ENCODE data around the gene SPINT2.

The SPINT2 gene

DNA sequence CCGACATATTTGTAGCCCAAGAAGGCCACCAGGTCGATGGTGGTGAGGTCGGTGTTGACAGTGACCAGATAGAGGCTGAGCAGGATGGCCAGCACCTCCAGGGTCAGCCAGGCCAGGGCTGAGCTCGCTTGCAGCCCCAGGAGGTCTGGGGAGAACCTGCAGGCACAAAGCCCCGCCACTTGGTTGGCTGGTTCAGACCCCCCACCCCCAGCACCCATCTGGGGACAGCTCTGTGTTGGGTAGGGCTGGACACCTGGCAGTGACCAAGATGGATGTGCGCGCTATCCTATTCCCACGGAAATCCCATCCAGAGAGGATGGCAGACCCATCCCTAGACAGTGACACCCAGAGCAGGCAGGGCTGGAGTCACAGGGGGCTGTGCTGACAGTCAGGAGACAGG is 43.2 kb downstream of the SPINT2 start:
- no peaks in the 10 kb centered on the region for H3K27me3 ChIP-seq (ENCODE audit: control insufficient read depth in 1 of 2, insufficient read depth in 2 of 2, low read length in 2 of 2)
- H3K27ac ChIP-seq (ENCODE audit: low read depth, low read length) = no peak overlapping the region
- H3K4me1 ChIP-seq (ENCODE audit: control insufficient read depth in 1 of 2, insufficient read depth in 2 of 2, low read length in 2 of 2) = peaks cover 0 to 11% of the 10 kb centered on the region in 2 donors
- H3K36me3 ChIP-seq (ENCODE audit: control insufficient read depth in 1 of 2, insufficient read depth in 2 of 2, low read length in 2 of 2) = peaks cover 4 to 25% of the 10 kb centered on the region in 2 donors
- no peak overlapping the region for H3K9ac ChIP-seq (ENCODE audit: low read depth in 1 of 2, low read length in 2 of 2)
- H3K9me3 ChIP-seq (ENCODE audit: control insufficient read depth in 1 of 2, low read length in 2 of 2) = no peaks in the 10 kb centered on the region
- no peak overlapping the region for H3K4me3 ChIP-seq (ENCODE audit: low read depth in 1 of 2, low read length in 2 of 2)

DNA sequence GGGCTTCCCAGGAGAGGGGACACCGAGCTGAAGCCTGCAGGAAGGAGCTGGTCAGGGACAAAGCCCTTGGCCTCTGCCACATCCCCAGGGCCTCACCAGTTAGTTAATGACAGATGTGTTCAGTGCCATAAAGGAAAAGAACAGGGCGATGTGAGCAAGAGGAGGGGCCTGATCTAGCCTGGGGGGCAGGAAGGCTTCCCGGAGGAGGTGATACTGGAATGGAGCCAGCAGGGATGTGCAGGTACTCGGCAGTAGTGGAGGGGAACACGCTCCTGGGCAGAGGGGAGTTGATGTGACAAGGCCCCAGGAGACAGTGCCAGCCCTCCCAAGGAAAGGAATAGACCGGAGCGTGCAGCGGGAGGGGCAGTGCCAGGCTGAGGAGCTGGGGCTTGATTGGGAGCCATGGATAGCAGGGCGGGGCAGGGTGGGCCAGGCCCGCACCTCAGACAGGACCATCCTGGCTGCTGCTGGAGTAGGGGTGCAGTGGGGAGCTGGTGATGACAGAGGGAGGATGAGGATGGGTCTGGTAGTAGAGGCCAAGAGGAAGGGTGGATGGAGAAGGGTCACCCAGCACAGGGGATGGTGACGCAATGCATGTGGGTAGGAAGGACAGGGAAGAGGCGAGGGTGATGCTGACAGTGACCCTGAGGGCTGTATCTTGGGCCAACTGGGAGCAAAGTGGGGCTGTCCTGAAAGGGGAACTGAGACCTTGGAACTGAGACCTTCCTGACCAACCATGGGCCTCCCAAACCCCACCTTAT is 43.8 kb downstream of the SPINT2 start:
- Histone ChIP-seq H3K27ac (ENCODE audit: low read depth, low read length) (no peak overlapping the region), H3K36me3 (ENCODE audit: control insufficient read depth in 1 of 2, insufficient read depth in 2 of 2, low read length in 2 of 2) (peaks cover 4 to 25% of the 10 kb centered on the region in 2 donors), H3K27me3 (ENCODE audit: control insufficient read depth in 1 of 2, insufficient read depth in 2 of 2, low read length in 2 of 2) (no peaks in the 10 kb centered on the region), H3K4me3 (ENCODE audit: low read depth in 1 of 2, low read length in 2 of 2) (no peak overlapping the region), H3K4me1 (ENCODE audit: control insufficient read depth in 1 of 2, insufficient read depth in 2 of 2, low read length in 2 of 2) (peaks cover 0 to 11% of the 10 kb centered on the region in 2 donors), H3K9me3 (ENCODE audit: control insufficient read depth in 1 of 2, low read length in 2 of 2) (no peaks in the 10 kb centered on the region), H3K9ac (ENCODE audit: low read depth in 1 of 2, low read length in 2 of 2) (no peak overlapping the region)

GRCh38 chr19:38308926-38309614 is 44.7 kb downstream of the SPINT2 start:
- H3K27me3 ChIP-seq (ENCODE audit: control insufficient read depth in 1 of 2, insufficient read depth in 2 of 2, low read length in 2 of 2) = no peaks in the 10 kb centered on the region
- H3K27ac ChIP-seq (ENCODE audit: low read depth, low read length) = no peak overlapping the region
- H3K4me1 ChIP-seq (ENCODE audit: control insufficient read depth in 1 of 2, insufficient read depth in 2 of 2, low read length in 2 of 2) = peaks cover 0 to 5% of the 10 kb centered on the region in 2 donors
- H3K9ac ChIP-seq (ENCODE audit: low read depth in 1 of 2, low read length in 2 of 2) = no peak overlapping the region
- H3K9me3 ChIP-seq (ENCODE audit: control insufficient read depth in 1 of 2, low read length in 2 of 2) = no peaks in the 10 kb centered on the region
- no peak overlapping the region for H3K4me3 ChIP-seq (ENCODE audit: low read depth in 1 of 2, low read length in 2 of 2)
- peaks cover 4 to 25% of the 10 kb centered on the region in 2 donors for H3K36me3 ChIP-seq (ENCODE audit: control insufficient read depth in 1 of 2, insufficient read depth in 2 of 2, low read length in 2 of 2)

GRCh38 chr19:38309615-38310278 is 45.4 kb downstream of the SPINT2 start:
- no peak overlapping the region for H3K4me3 ChIP-seq (ENCODE audit: low read depth in 1 of 2, low read length in 2 of 2)
- peaks cover 4 to 25% of the 10 kb centered on the region in 2 donors for H3K36me3 ChIP-seq (ENCODE audit: control insufficient read depth in 1 of 2, insufficient read depth in 2 of 2, low read length in 2 of 2)
- peaks cover 0 to 2% of the 10 kb centered on the region in 2 donors for H3K4me1 ChIP-seq (ENCODE audit: control insufficient read depth in 1 of 2, insufficient read depth in 2 of 2, low read length in 2 of 2)
- H3K9ac ChIP-seq (ENCODE audit: low read depth in 1 of 2, low read length in 2 of 2) = no peak overlapping the region
- no peaks in the 10 kb centered on the region for H3K9me3 ChIP-seq (ENCODE audit: control insufficient read depth in 1 of 2, low read length in 2 of 2)
- H3K27ac ChIP-seq (ENCODE audit: low read depth, low read length) = no peak overlapping the region
- H3K27me3 ChIP-seq (ENCODE audit: control insufficient read depth in 1 of 2, insufficient read depth in 2 of 2, low read length in 2 of 2) = no peaks in the 10 kb centered on the region

DNA sequence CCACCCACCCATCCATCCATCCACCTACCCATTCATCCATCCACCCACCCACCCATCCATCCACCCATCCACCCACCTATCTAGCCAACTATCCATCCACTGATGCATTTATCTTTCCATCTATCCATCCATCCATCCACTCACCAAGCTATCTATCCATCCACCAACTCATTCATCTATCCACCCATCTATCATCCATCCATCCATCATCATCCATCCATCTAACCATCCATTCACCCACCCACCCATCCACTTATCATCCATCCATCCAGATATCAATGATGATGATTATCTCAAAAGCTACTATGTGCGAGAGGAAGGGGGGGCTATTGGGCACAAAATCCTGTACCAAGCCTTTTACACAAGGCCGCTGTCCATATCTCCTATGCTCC is 45.9 kb downstream of the SPINT2 start:
- Histone ChIP-seq H3K27ac (ENCODE audit: low read depth, low read length) (no peak overlapping the region), H3K27me3 (ENCODE audit: control insufficient read depth in 1 of 2, insufficient read depth in 2 of 2, low read length in 2 of 2) (no peaks in the 10 kb centered on the region), H3K4me1 (ENCODE audit: control insufficient read depth in 1 of 2, insufficient read depth in 2 of 2, low read length in 2 of 2) (peaks cover 2 to 3% of the 10 kb centered on the region in 2 donors), H3K9ac (ENCODE audit: low read depth in 1 of 2, low read length in 2 of 2) (no peak overlapping the region), H3K4me3 (ENCODE audit: low read depth in 1 of 2, low read length in 2 of 2) (no peak overlapping the region), H3K36me3 (ENCODE audit: control insufficient read depth in 1 of 2, insufficient read depth in 2 of 2, low read length in 2 of 2) (peaks cover 4 to 25% of the 10 kb centered on the region in 2 donors), H3K9me3 (ENCODE audit: control insufficient read depth in 1 of 2, low read length in 2 of 2) (no peaks in the 10 kb centered on the region)

- no peaks in the 10 kb centered on the region for H3K27me3 ChIP-seq (ENCODE audit: control insufficient read depth in 1 of 2, insufficient read depth in 2 of 2, low read length in 2 of 2)
- no peaks in the 10 kb centered on the region for H3K9me3 ChIP-seq (ENCODE audit: control insufficient read depth in 1 of 2, low read length in 2 of 2)
- H3K4me3 ChIP-seq (ENCODE audit: low read depth in 1 of 2, low read length in 2 of 2) = no peak overlapping the region
- peaks cover 3 to 5% of the 10 kb centered on the region in 2 donors for H3K4me1 ChIP-seq (ENCODE audit: control insufficient read depth in 1 of 2, insufficient read depth in 2 of 2, low read length in 2 of 2)
- no peak overlapping the region for H3K27ac ChIP-seq (ENCODE audit: low read depth, low read length)
- H3K9ac ChIP-seq (ENCODE audit: low read depth in 1 of 2, low read length in 2 of 2) = no peak overlapping the region
- H3K36me3 ChIP-seq (ENCODE audit: control insufficient read depth in 1 of 2, insufficient read depth in 2 of 2, low read length in 2 of 2) = peaks cover 4 to 25% of the 10 kb centered on the region in 2 donors
These were observed 46.6 kb downstream of the SPINT2 start for GRCh38 chr19:38310986-38311385.

GRCh38 chr19:38315657-38316476 is 51.5 kb downstream of the SPINT2 start, which contains the start of gene YIF1B:
TSS of gene YIF1B (minus strand) at chr19:38315947. CDS start at chr19:38315917, 30 bp downstream.
- H3K9me3 ChIP-seq (ENCODE audit: control insufficient read depth in 1 of 2, low read length in 2 of 2) = no peaks in the 10 kb centered on the region
- no peaks in the 10 kb centered on the region for H3K36me3 ChIP-seq (ENCODE audit: control insufficient read depth in 1 of 2, insufficient read depth in 2 of 2, low read length in 2 of 2)
- H3K9ac ChIP-seq (ENCODE audit: low read depth in 1 of 2, low read length in 2 of 2) = peak within 1 kb of the TSS; percentile 75 to 90
- peaks cover 12 to 16% of the 10 kb centered on the region in 2 donors for H3K4me1 ChIP-seq (ENCODE audit: control insufficient read depth in 1 of 2, insufficient read depth in 2 of 2, low read length in 2 of 2)
- H3K27ac ChIP-seq (ENCODE audit: low read depth, low read length) = peak within 1 kb of the TSS; percentile 68
- H3K27me3 ChIP-seq (ENCODE audit: control insufficient read depth in 1 of 2, insufficient read depth in 2 of 2, low read length in 2 of 2) = no peaks in the 10 kb centered on the region
- H3K4me3 ChIP-seq (ENCODE audit: low read depth in 1 of 2, low read length in 2 of 2) = peak within 1 kb of the TSS; percentile 71 to 84

DNA sequence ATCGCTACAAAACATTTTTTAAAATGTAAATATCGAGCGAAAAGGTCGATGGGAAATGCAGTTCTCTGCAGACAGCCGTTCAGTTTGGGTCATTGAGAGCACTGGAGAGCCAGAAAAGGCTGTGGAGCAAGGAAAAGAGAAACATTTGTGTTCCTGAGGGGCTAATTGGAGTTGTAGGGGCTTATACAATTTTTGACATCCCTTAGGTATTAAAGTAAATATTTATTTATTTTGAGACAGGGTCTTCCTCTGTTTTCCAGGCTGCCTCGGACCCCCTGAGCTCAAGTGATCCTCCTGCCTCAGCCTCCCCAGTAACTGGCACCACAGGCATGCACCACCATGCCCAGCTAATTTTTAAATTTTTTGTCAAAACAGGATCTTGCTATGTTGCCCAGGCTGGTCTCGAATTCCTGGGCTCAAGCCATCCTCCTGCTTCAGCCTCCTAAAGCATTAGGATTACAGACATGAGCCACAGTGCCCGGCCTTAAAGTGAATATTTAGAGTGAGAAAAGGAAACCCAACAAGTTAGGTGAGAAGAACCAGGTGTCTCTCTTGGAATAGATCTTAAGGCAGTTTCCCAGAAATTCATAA is 52.2 kb downstream of the SPINT2 start:
- H3K4me1 ChIP-seq (ENCODE audit: control insufficient read depth in 1 of 2, insufficient read depth in 2 of 2, low read length in 2 of 2) = peaks cover 12 to 22% of the 10 kb centered on the region in 2 donors
- no peaks in the 10 kb centered on the region for H3K27me3 ChIP-seq (ENCODE audit: control insufficient read depth in 1 of 2, insufficient read depth in 2 of 2, low read length in 2 of 2)
- H3K4me3 ChIP-seq (ENCODE audit: low read depth in 1 of 2, low read length in 2 of 2) = peak overlapping the region; percentile 53 to 62
- peak overlapping the region; percentile 68 for H3K27ac ChIP-seq (ENCODE audit: low read depth, low read length)
- H3K36me3 ChIP-seq (ENCODE audit: control insufficient read depth in 1 of 2, insufficient read depth in 2 of 2, low read length in 2 of 2) = no peaks in the 10 kb centered on the region
- H3K9ac ChIP-seq (ENCODE audit: low read depth in 1 of 2, low read length in 2 of 2) = peak overlapping the region; percentile 62 to 68
- H3K9me3 ChIP-seq (ENCODE audit: control insufficient read depth in 1 of 2, low read length in 2 of 2) = no peaks in the 10 kb centered on the region

DNA sequence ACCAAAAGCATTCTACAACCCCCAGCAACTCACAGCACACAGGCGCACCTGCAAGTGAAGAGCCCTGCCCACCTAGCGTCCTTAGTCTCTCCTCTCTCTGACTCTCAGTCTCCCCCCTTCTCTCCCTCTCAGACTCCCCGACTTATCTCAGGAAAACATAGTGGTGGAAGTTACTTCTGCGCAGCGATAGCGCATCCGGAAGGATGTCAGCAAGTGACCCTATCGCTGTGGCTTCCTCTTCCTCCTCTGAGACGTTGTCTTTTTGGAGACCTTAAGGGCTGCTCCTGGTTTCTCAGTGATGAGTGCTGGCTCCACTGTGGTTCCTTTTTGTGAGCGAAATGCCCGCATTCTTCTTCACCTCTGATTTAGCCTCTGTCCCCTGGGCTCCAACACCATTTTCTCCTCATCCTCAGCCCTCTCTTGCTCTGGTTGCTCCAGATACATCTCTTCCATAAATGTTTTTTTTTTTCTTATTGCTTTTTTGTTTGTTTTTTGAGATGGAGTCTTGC is 52.8 kb downstream of the SPINT2 start:
- no peaks in the 10 kb centered on the region for H3K36me3 ChIP-seq (ENCODE audit: control insufficient read depth in 1 of 2, insufficient read depth in 2 of 2, low read length in 2 of 2)
- no peak overlapping the region for H3K27ac ChIP-seq (ENCODE audit: low read depth, low read length)
- no peaks in the 10 kb centered on the region for H3K27me3 ChIP-seq (ENCODE audit: control insufficient read depth in 1 of 2, insufficient read depth in 2 of 2, low read length in 2 of 2)
- H3K9me3 ChIP-seq (ENCODE audit: control insufficient read depth in 1 of 2, low read length in 2 of 2) = no peaks in the 10 kb centered on the region
- peaks cover 12 to 26% of the 10 kb centered on the region in 2 donors for H3K4me1 ChIP-seq (ENCODE audit: control insufficient read depth in 1 of 2, insufficient read depth in 2 of 2, low read length in 2 of 2)
- H3K9ac ChIP-seq (ENCODE audit: low read depth in 1 of 2, low read length in 2 of 2) = no peak overlapping the region
- peak overlapping the region; percentile 1 to 28 for H3K4me3 ChIP-seq (ENCODE audit: low read depth in 1 of 2, low read length in 2 of 2)

All from duodenal mucosa (tissue), 2 donors.